Tibial nerve (tissue), 4 donors: Measurements from ENCODE around the gene TBC1D22A.

Experiments
- EP300 ChIP-seq, 2 donors: sonication (generic); formaldehyde crosslinking; IDR thresholded peaks; one replicate each; pipeline ENCODE4 v1.6.1; 2017; ENCODE audit warnings: antibody characterized with exemption in 2 of 2, mild to moderate bottlenecking in 1 of 2
- TF ChIP-seq, protein P1 (sequence below), 5 experiments: fragments of 200-600 bp in 3 of 5; fragments of 450-650 bp in 2 of 5; sonication (generic) in 3 of 5; IDR thresholded peaks; one replicate each; pipeline ENCODE4 v1.5.1; 2016 to 2019; ENCODE audit warnings: antibody characterized with exemption in 5 of 5, mild to moderate bottlenecking in 3 of 5, moderate library complexity in 2 of 5

DNA sequence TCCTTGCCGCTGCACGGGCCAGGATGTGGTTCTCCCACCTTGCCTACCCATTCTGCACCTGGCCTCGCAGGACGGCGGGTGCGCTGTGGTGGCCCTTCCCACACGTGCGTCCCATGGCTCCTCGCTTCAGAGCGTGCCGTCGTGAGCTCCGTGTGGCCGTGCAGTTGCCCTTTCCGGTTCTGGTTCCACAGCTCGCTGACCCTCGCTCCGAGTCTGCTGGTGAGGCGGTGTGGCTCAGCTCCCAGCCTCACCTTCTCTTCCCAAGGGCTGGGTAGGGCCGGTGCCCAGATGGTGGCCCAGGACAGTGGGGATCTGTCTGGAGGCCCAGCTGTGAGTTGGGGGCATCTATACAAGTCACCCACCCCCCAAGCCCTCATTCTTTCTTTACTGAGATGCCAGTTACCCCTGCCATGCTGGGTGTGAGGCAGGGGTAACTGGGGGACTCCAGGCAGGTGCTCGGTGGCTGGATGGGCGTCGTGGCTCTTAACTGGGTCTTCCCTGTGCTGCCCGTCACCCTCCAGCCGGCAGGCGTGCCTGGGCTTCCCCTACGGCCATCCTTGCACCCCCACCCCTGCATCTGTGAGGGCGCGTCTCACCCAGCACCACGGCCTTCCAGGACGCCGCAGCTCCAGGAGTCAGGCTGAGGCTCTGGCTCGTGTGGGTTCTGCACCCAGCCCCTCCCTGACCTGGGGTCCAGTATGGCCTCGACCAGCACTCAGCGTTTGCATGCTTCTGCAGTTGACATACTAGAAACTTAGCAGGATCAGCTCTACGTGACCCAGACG lies 395.2 kb downstream of the TBC1D22A start:
- TF ChIP-seq EP300 (IDR thresholded peaks at IDR 0.05): no peak
- TF ChIP-seq, protein P1, sequence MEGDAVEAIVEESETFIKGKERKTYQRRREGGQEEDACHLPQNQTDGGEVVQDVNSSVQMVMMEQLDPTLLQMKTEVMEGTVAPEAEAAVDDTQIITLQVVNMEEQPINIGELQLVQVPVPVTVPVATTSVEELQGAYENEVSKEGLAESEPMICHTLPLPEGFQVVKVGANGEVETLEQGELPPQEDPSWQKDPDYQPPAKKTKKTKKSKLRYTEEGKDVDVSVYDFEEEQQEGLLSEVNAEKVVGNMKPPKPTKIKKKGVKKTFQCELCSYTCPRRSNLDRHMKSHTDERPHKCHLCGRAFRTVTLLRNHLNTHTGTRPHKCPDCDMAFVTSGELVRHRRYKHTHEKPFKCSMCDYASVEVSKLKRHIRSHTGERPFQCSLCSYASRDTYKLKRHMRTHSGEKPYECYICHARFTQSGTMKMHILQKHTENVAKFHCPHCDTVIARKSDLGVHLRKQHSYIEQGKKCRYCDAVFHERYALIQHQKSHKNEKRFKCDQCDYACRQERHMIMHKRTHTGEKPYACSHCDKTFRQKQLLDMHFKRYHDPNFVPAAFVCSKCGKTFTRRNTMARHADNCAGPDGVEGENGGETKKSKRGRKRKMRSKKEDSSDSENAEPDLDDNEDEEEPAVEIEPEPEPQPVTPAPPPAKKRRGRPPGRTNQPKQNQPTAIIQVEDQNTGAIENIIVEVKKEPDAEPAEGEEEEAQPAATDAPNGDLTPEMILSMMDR (IDR thresholded peaks at IDR 0.05): no peak
